K562 treated with DMSO at 1 percent for 4 hours (cell line): ENCODE data around the gene LYST. TPM values are rescaled to one million over a fixed set of nuclear protein-coding genes. Genes with fewer than 3 reads are reported as not detected.

Source experiments
- total RNA-seq: library from RNA; unstranded; fragments of 300-600 nt; gene quantifications from 2 replicates; pipeline ENCODE4 v1.2.3, GENCODE V29; 2022; ENCODE audit not compliant: insufficient read depth

The LYST gene
- total RNA-seq = 0.35 and 2.4 TPM in 2 replicates

DNA sequence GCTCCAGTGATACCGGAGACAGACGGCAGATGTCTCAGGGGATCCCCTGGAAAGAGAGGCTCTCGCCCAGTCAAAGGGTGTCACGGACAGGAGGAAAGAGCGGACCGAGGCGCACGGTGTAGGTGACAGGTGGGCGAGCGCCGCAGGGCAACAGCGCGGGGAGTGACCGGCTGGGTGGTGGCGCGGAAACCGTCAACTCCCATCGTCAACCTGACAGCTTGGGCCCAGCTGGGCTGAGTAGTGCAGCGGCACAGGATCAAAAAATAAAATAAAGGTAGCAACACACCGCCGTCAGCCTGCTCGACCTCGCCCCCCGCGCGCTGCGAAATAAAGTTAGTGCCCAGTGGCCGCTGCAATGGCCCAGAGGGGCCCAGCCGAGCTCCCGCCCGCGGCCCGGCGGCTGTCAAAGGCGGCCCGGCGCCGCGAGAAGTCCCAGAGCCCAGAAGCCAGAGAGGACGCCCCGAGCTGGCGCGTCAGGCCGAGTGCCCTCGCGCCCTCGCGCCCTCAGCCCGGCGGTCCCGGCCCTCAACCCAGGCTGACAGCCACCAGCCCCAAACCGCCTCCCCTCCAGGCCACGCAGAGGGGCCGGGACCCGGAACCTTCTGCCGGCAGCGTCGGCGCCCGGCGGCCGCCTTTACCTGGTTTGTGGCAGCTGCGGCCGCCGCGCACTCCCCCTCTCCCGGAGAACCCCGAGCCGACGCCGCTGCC lies at the start of gene LYST:
Gene LYST (minus strand): TSS at position 702 of the 708 bp plus-strand sequence. CDS start 36,489 bp downstream, outside the sequence.

DNA sequence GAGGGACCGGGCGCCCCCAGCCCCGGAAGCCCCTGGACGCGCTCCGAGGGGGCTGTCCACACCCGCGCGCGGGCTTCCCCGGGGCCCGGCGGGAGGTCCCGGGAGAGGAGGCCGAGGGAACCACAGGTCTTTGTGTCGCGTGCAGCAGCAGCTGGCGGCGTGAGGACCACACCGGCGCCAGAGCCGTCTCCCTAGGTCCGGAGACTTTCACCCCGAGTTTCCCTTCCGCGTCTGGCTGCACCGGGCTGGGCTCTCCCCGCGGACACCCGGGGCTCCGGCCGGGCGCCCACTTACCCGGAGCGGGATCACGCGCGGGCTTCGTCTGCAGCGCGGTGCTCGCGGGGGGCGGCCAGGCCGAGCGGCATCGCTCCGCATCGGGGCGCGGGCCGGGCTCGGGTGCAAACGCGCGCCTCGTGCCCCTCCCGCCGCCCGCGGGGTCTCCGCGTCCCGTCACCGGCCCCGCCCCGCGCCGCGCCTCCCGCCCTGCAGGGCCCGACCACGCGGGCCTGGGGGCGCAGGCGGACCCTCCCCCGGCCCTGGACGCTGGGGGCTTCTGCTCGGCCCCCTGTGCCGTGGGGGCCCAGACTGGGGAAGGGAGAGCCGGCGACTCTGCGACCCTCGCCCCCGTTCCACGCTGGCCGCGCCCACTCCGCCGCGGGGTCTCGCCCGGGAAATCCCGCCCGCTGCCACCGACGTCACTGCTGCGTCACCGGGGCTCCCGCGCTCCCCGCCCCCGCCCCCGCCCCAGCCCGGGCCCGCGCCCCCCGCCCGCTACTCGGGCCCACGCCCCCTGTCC lies 217.1 kb downstream of the LYST start, which contains the start of gene GNG4:
Gene GNG4 (minus strand): TSS at position 417 of the 796 bp plus-strand sequence. CDS start 65,946 bp downstream, outside the sequence.

Other genes starting within 250 kb of the LYST start
- gene GNG4, start 217.1 kb downstream of the LYST start, total RNA-seq = not detected in 2 replicates
- gene NID1, start 198.2 kb upstream of the LYST start, total RNA-seq = not detected in 2 replicates